ENCODE measurements around the gene TGOLN2.

- no peak for TF ChIP-seq MAX (IDR thresholded peaks at IDR 0.05)
- TF ChIP-seq ZBTB7A (IDR thresholded peaks at IDR 0.05; ENCODE audit: low read depth): no peak
- TF ChIP-seq YY1 (IDR thresholded peaks at IDR 0.05; ENCODE audit: low read depth): no peak
- TF ChIP-seq FOXM1 (IDR thresholded peaks at IDR 0.05; ENCODE audit: borderline replicate concordance, low read depth): no peak
- no peak for TF ChIP-seq EP300 (IDR thresholded peaks at IDR 0.05; ENCODE audit: borderline replicate concordance)
- no peak for TF ChIP-seq CEBPB (IDR thresholded peaks at IDR 0.05)
- TF ChIP-seq RAD21 (IDR thresholded peaks at IDR 0.05; ENCODE audit: low read depth): no peak
- TF ChIP-seq TAF1 (IDR thresholded peaks at IDR 0.05; ENCODE audit: low read depth): no peak
- TF ChIP-seq USF1 (IDR thresholded peaks at IDR 0.05): no peak
Observed at GRCh38 chr2:85325466-85325811, 2.4 kb downstream of the TGOLN2 start.
